ENCODE data around the gene DUSP28.

DUSP28 gene

DNA sequence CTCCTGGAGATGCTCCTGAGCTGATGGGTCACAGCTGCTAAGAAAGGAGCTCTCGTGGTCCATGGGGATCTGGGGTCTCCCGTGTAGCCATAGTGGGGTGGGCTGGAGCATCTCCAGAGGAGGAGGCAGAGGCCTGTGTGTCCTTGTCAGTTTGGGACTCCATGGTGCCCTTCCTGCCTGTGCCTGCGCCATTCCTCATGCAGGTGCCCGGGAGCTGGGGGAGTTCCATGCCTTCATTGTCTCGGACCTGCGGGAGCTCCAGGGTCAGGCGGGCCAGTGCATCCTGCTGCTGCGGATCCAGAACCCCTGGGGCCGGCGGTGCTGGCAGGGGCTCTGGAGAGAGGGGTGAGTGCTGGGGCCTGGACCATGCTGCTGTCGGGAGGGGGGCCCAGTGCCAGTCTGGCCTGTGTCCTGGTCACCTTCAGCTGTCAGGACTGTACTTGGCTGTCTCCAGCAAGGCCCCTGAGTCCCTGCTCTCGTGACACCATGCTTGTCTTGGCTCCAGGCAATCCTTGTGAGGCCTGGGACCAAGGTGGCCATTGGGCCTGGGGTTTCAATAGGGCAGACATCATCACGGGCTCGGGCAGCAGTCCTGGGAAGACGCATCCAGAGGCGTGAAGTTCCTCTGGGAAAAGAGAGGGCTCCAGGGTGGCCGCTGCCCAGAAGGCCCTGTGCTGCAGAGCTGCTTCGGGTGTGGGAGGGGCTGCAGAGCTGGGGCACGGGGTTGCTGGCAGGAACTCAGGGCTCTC lies 33.7 kb downstream of the DUSP28 start:
- TF ChIP-seq, protein P1, sequence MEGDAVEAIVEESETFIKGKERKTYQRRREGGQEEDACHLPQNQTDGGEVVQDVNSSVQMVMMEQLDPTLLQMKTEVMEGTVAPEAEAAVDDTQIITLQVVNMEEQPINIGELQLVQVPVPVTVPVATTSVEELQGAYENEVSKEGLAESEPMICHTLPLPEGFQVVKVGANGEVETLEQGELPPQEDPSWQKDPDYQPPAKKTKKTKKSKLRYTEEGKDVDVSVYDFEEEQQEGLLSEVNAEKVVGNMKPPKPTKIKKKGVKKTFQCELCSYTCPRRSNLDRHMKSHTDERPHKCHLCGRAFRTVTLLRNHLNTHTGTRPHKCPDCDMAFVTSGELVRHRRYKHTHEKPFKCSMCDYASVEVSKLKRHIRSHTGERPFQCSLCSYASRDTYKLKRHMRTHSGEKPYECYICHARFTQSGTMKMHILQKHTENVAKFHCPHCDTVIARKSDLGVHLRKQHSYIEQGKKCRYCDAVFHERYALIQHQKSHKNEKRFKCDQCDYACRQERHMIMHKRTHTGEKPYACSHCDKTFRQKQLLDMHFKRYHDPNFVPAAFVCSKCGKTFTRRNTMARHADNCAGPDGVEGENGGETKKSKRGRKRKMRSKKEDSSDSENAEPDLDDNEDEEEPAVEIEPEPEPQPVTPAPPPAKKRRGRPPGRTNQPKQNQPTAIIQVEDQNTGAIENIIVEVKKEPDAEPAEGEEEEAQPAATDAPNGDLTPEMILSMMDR (IDR thresholded peaks at IDR 0.05; ENCODE audit: low read depth, low read length, missing control alignments) = no peak
- no peak for DNase-seq (ENCODE audit: low read depth)

DNA sequence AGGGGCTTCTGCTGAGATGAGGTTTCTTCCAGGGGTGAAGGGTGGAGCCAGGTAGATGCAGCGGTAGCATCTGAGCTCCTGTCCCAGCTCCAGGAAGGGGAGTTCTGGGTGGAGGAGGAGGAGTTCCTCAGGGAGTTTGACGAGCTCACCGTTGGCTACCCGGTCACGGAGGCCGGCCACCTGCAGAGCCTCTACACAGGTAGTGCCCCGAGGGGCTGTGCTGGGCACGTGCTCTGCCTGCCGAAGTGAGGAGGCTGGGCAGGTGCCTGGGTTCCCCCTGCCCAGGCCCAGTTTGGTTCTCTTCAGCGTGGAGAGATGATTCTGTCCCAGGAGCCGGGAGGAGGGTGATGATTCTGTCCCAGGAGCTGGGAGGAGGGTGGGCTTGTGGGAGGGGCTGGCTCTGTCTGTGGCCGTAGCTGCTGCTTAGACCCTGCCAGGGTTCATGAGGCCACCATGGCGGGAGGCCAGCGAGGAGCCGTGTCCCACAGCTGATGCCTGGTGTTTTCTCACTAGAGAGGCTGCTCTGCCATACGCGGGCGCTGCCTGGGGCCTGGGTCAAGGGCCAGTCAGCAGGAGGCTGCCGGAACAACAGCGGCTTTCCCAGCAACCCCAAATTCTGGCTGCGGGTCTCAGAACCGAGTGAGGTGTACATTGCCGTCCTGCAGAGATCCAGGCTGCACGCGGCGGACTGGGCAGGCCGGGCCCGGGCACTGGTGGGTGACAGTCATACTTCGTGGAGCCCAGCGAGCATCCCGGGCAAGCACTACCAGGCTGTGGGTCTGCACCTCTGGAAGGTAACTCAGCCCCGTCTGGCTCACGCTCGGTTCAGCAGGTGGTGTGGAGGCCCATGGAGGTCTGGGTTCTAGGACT lies 34.6 kb downstream of the DUSP28 start:
- DNase-seq (ENCODE audit: low read depth) = no peak
- TF ChIP-seq, protein P1 (IDR thresholded peaks at IDR 0.05; ENCODE audit: low read depth, low read length, missing control alignments) = no peak
- H3K4me3 ChIP-seq (ENCODE audit: low read depth, low read length) = no peak overlapping the region

More for the DNA sequence above, 33.7 kb downstream of the DUSP28 start:
- H3K4me3 ChIP-seq (ENCODE audit: low read depth, low read length) = no peak overlapping the region

DNA sequence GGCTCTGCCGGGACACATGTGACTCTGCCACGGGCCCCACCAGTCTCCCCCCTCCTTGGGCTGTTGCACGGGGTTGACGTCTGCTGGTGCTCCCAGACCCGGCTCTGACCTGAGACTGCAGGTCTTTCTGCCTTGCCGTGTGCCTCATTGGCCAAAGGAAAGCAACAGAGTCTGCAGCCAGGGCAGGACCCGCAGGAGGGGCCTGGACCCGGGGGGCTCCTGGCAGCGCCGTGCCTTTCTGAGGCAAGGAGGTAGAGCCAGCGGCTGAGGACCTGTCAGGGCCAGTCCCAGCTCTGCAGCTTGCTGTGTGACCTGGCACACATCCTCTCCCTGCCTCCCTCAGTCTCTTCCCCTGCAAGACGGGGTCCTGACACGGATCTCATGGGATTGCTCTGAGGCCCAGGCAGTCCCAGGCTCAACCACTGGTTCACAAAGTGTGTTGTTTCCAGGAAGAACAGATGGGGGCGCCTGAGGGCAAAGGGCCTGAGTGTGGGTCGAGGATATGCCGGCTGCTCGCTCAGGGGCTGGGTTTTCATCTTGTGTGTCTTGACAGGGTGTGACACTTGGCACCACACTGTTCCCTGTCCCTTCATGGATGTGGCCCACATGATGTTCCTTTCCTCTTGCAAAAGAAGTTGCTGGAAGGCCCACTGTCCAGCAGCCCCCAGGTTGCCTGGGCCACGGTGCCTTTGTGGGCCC lies 35.4 kb downstream of the DUSP28 start:
- TF ChIP-seq, protein P1 (IDR thresholded peaks at IDR 0.05; ENCODE audit: low read depth, low read length, missing control alignments) = peak; percentile 43
- H3K4me3 ChIP-seq (ENCODE audit: low read depth, low read length) = no peak overlapping the region
- DNase-seq (ENCODE audit: low read depth) = no peak

DNA sequence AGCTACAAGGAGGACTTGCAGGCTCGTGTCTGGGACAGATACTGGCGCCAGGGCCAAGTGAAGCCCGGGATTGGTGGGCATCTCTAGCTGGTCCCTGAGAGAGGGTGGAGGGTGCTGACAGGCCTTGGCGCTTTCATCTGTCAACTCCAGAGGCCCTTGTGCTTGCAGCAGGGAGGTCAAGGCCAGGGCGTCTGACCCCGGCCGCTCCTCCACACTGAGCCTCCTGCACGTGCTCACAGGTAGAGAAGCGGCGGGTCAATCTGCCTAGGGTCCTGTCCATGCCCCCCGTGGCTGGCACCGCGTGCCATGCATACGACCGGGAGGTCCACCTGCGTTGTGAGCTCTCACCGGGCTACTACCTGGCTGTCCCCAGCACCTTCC lies 35.9 kb downstream of the DUSP28 start:
- no peak for DNase-seq (ENCODE audit: low read depth)
- no peak overlapping the region for H3K4me3 ChIP-seq (ENCODE audit: low read depth, low read length)
- TF ChIP-seq, protein P1 (IDR thresholded peaks at IDR 0.05; ENCODE audit: low read depth, low read length, missing control alignments) = no peak

DNA sequence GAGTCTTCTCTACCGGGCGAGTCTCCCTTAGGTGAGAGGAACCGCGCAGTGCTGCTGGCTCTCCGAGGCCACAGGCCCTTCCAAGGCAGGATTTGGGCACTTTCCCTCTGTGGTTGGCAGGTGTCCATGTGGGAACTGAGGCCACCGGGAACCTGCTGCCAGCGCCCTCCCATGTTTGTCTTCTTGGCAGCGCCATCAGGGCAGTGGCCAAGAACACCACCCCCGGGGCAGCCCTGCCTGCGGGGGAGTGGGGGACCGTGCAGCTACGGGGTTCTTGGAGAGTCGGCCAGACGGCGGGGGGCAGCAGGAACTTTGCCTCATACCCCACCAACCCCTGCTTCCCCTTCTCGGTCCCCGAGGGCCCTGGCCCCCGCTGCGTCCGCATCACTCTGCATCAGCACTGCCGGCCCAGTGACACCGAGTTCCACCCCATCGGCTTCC lies 36.4 kb downstream of the DUSP28 start:
- no peak for DNase-seq (ENCODE audit: low read depth)
- H3K4me3 ChIP-seq (ENCODE audit: low read depth, low read length) = no peak overlapping the region
- TF ChIP-seq, protein P1 (IDR thresholded peaks at IDR 0.05; ENCODE audit: low read depth, low read length, missing control alignments) = no peak

DNA sequence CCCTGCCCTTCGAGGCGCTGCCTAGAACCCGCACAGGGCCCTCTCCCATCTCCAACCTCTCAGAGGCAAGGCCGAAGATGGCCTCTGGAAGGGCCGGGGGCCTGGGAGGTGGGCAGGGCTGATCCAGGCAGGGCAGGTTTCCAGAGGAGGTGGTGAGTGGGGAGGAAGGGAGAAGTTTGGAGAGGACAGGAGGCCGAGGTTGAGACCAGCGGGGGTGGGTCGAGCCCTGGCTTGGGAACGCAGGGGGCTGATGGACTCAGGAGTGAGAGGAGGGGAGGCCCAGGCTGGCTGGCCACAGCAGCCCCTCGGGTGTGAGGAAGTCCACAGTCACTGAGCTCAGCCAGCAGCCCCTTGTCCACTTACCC lies 36.9 kb downstream of the DUSP28 start:
- H3K4me3 ChIP-seq (ENCODE audit: low read depth, low read length) = no peak overlapping the region
- TF ChIP-seq, protein P1 (IDR thresholded peaks at IDR 0.05; ENCODE audit: low read depth, low read length, missing control alignments) = no peak
- no peak for DNase-seq (ENCODE audit: low read depth)

Measured in GM12864 (cell line).